Measurements from ENCODE around the gene ADGRV1.

- TF ChIP-seq CTCF (conservative IDR thresholded peaks at IDR 0.05; ENCODE audit: low read length) (no peak), EZH2phosphoT487 (IDR thresholded peaks at IDR 0.05; ENCODE audit: borderline replicate concordance, low read depth, low read length) (no peak)
These were observed 98.4 kb downstream of the ADGRV1 start for GRCh38 chr5:90657030-90657429.
